BJ (cell line): ENCODE data around the gene SEC16A. TPM values are rescaled to one million over a fixed set of nuclear protein-coding genes. Genes with fewer than 3 reads are reported as not detected.

Source experiments
- CTCF ChIA-PET: fragments of 350-600 bp; formaldehyde crosslinking; extraction: SDS; loops from one replicate; lab custom pipeline; 2021; ENCODE audit warnings: antibody characterized with exemption, inconsistent platforms; lab: Yijun Ruan, JAX
- POLR2A ChIA-PET: fragments of 300-600 bp; sonication (Branson Sonifier 250); formaldehyde crosslinking; extraction: SDS; loops from one replicate; lab custom pipeline; 2021; ENCODE audit warnings: antibody characterized with exemption; lab: Charles Lee
- DNase-seq: peaks from one replicate; pipeline ENCODE4 v3.0.0-alpha.2; 2011; ENCODE audit warnings: low read depth
- H3K27me3 ChIP-seq: 2 replicates; pipeline ENCODE4 v1.6.0; 2011; ENCODE audit warnings: low read length; ENCODE audit not compliant: control insufficient read depth, insufficient read depth
- H3K36me3 ChIP-seq: 2 replicates; pipeline ENCODE4 v1.5.1; 2011; ENCODE audit warnings: low read length; ENCODE audit not compliant: control insufficient read depth, insufficient read depth
- H3K4me3 ChIP-seq: 2 replicates; pipeline ENCODE4 v1.5.1; 2011; ENCODE audit warnings: low read depth, mild to moderate bottlenecking, control low read depth, low read length
- CTCF ChIP-seq: IDR thresholded peaks from 2 replicates; pipeline ENCODE4 v1.5.1; 2011; ENCODE audit warnings: low read depth, mild to moderate bottlenecking, control low read depth, inconsistent platforms, low read length, moderate library complexity; ENCODE audit not compliant: insufficient read depth
- polyA plus RNA-seq: library from polyadenylated mRNA; depleted of rRNA; stranded (reverse); fragments of >200 nt; gene quantifications from 2 replicates; pipeline ENCODE4 v1.2.3, GENCODE V29; 2011

Gene SEC16A
- polyA plus RNA-seq, 1 experiment, result 24.4 TPM

GRCh38 chr9:136444102-136444501 is 38.7 kb downstream of the SEC16A start:
- CTCF ChIA-PET, result interaction anchor here (0.8 to 1.3 kb wide), 2 partner anchors 40 to 131 kb away, joined by 3 read pairs; no protein-coding TSS in a partner anchor
- POLR2A ChIA-PET, result no interaction called here
- Histone ChIP-seq H3K36me3 (peaks cover 58% of the 10 kb centered on the region), H3K4me3 (no peak overlapping the region), H3K27me3 (no peaks in the 10 kb centered on the region)
- DNase-seq, result no peak
- no peak for TF ChIP-seq CTCF

GRCh38 chr9:136443687-136444086 is 39.2 kb downstream of the SEC16A start:
- H3K4me3 ChIP-seq, result no peak overlapping the region
- TF ChIP-seq CTCF, result no peak
- H3K27me3 ChIP-seq, result no peaks in the 10 kb centered on the region
- peaks cover 56% of the 10 kb centered on the region for H3K36me3 ChIP-seq
- CTCF ChIA-PET, result interaction anchor here (1.3 kb wide), 1 partner anchor 40 kb away, joined by 3 read pairs; no protein-coding TSS in a partner anchor
- no peak for DNase-seq
- POLR2A ChIA-PET, result no interaction called here

- Histone ChIP-seq H3K4me3 (no peak overlapping the region), H3K36me3 (peaks cover 54% of the 10 kb centered on the region), H3K27me3 (no peaks in the 10 kb centered on the region)
- POLR2A ChIA-PET, result no interaction called here
- TF ChIP-seq CTCF, result no peak
- no peak for DNase-seq
- CTCF ChIA-PET, result interaction anchor here (0.9 to 1.3 kb wide), 3 partner anchors 27 to 41 kb away, joined by 3 to 5 read pairs (median 3); no protein-coding TSS in a partner anchor
Measured at GRCh38 chr9:136443087-136443486, 39.8 kb downstream of the SEC16A start.

- ChIA-PET POLR2A (no interaction called here), CTCF (interaction anchor here (0.9 to 1.3 kb wide), 2 partner anchors 28 to 33 kb away, joined by 3 to 5 read pairs; no protein-coding TSS in a partner anchor)
- no peaks in the 10 kb centered on the region for H3K27me3 ChIP-seq
- H3K36me3 ChIP-seq, result peaks cover 50% of the 10 kb centered on the region
- H3K4me3 ChIP-seq, result no peak overlapping the region
- DNase-seq, result no peak
- TF ChIP-seq CTCF, result no peak
Measured at GRCh38 chr9:136442265-136442664, 40.6 kb downstream of the SEC16A start.

GRCh38 chr9:136441681-136442245 is 41.1 kb downstream of the SEC16A start:
- Histone ChIP-seq H3K36me3 (peaks cover 46% of the 10 kb centered on the region), H3K27me3 (no peaks in the 10 kb centered on the region), H3K4me3 (no peak overlapping the region)
- CTCF ChIA-PET, result interaction anchor here (1.0 to 1.3 kb wide), 2 partner anchors 29 to 48 kb away, joined by 3 to 5 read pairs; no protein-coding TSS in a partner anchor
- POLR2A ChIA-PET, result no interaction called here
- TF ChIP-seq CTCF, result no peak
- no peak for DNase-seq
